ENCODE data around the gene GTF3C1. TPM values are rescaled to one million over a fixed set of nuclear protein-coding genes. Genes with fewer than 3 reads are reported as not detected.

GTF3C1 gene
- total RNA-seq, 1 donor from 2014 or later: 98.7 TPM

DNA sequence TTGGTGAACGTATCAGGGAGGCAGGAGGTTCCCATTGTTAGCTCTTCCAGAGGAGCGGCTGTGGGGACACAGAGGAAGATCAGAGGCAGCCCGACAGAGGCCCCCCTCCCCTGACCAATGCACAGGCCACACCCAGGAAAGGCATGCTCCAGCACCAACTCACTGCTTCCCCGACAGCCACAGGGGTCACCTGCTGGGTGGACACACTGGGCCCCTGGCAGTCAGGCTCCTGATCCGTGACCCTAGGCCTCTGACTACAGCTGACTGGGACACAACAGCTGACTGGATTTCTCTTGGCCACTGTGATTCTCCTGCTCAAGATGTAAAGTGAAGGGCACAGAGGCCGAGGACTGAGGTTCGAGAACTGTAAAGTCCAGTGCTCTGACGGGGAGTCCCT is 84.2 kb downstream of the GTF3C1 start:
- H3K27ac Mint-ChIP-seq (ENCODE audit: unreplicated experiment): no peak overlapping the region
- no peak for DNase-seq (ENCODE audit: low spot score)
- H3K9me3 Mint-ChIP-seq (ENCODE audit: unreplicated experiment): no peaks in the 10 kb centered on the region
- TF ChIP-seq, protein P1, sequence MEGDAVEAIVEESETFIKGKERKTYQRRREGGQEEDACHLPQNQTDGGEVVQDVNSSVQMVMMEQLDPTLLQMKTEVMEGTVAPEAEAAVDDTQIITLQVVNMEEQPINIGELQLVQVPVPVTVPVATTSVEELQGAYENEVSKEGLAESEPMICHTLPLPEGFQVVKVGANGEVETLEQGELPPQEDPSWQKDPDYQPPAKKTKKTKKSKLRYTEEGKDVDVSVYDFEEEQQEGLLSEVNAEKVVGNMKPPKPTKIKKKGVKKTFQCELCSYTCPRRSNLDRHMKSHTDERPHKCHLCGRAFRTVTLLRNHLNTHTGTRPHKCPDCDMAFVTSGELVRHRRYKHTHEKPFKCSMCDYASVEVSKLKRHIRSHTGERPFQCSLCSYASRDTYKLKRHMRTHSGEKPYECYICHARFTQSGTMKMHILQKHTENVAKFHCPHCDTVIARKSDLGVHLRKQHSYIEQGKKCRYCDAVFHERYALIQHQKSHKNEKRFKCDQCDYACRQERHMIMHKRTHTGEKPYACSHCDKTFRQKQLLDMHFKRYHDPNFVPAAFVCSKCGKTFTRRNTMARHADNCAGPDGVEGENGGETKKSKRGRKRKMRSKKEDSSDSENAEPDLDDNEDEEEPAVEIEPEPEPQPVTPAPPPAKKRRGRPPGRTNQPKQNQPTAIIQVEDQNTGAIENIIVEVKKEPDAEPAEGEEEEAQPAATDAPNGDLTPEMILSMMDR (IDR thresholded peaks at IDR 0.05; ENCODE audit: unreplicated experiment): no peak
- peaks cover 12% of the 10 kb centered on the region for H3K27me3 Mint-ChIP-seq (ENCODE audit: unreplicated experiment)
- H3K4me1 Mint-ChIP-seq (ENCODE audit: unreplicated experiment): no peaks in the 10 kb centered on the region
- H3K36me3 Mint-ChIP-seq (ENCODE audit: low read depth, unreplicated experiment): peaks cover 56% of the 10 kb centered on the region
- H3K4me3 Mint-ChIP-seq (ENCODE audit: unreplicated experiment): no peak overlapping the region

DNA sequence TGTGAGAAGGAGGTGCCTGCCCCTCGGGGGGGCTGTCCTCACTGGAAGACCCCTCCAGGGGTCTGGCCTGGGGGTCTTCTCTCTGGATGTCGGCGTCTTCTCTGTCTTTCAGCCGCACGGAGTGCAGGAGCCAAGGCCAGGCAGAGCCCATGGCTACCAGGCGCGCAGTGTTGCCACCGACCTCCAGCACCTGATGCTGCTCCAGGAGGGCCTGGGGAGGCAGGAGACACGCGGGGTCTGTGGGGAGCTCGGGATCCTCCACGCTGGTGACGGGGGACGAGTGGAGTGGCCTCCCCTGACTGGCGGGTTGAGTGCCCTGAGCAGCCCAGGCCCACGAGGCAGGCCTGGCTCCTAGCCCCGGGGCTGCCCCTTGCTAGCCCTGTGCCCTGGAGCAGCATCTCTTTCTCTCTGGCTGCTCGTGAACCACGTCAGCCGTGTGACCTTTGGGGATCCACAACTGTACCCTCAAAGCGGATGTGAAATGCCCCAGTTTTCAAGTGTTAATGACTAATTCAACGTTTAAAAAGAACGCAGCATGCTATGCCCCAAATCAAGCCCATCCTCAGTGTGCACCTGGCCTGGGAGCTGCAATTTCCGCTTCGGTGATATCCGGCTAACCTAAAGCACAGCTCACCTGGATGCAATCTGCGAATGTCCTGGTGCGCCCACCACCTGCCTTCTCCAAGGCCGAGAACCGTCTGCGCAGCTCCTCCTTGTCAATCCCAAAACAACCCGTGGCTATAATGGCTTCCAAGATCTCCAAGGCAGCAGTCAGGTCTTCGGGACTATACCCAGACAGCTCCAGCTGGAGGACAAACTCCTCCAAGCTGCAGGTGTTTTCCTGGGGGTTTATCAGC is 84.9 kb downstream of the GTF3C1 start:
- DNase-seq (ENCODE audit: low spot score): no peak
- TF ChIP-seq, protein P1 (IDR thresholded peaks at IDR 0.05; ENCODE audit: unreplicated experiment): no peak
- Mint-ChIP-seq H3K9me3 (ENCODE audit: unreplicated experiment) (no peaks in the 10 kb centered on the region), H3K4me3 (ENCODE audit: unreplicated experiment) (no peak overlapping the region), H3K27me3 (ENCODE audit: unreplicated experiment) (peaks cover 12% of the 10 kb centered on the region), H3K36me3 (ENCODE audit: low read depth, unreplicated experiment) (peaks cover 50% of the 10 kb centered on the region), H3K27ac (ENCODE audit: unreplicated experiment) (no peak overlapping the region), H3K4me1 (ENCODE audit: unreplicated experiment) (peaks cover under 1% of the 10 kb centered on the region)

DNA sequence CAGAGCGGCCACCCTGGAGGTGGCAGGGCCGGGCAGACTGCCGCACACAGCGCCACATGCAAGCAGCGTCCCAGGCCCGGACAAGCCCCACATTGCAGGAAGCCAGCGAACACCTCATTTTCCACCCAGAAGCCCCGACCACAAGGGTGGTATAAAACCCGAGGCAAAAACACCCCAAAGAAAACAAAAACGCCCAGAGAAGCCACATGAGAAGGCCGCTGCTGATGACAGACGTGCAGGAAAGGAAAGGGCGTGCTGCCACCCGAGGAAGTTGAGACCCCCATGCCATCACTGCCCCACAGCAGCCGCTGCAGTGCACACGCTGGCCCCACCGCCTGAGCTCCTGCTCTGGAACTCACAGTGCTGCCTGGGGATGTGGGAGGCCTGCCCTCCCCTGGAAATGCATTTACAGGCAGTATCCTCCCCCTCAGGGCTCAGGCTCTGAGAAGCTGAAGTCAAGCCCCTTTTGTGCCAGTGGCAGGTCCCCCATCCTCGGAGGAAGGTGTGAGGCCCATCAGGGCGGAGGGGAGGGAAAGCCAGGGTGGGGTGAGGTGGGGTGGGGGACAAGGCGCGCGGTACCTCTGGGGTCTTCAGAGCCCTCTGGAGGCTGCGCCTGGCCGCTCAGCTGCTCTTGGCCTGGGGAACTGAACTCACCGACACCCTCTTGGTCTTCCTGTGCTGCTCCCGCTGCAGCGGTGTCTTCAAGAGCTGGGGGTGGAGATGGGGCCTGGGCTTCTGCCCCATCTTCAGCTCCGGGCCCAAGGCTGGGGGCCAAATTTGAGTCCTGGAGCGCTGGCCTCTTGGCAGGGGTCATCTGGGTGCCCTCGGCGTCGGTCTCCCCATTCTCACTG is 85.7 kb downstream of the GTF3C1 start:
- H3K4me3 Mint-ChIP-seq (ENCODE audit: unreplicated experiment): peak overlapping the region; percentile 51
- H3K36me3 Mint-ChIP-seq (ENCODE audit: low read depth, unreplicated experiment): peaks cover 50% of the 10 kb centered on the region
- no peak overlapping the region for H3K27ac Mint-ChIP-seq (ENCODE audit: unreplicated experiment)
- H3K4me1 Mint-ChIP-seq (ENCODE audit: unreplicated experiment): peaks cover 3% of the 10 kb centered on the region
- H3K27me3 Mint-ChIP-seq (ENCODE audit: unreplicated experiment): peaks cover 11% of the 10 kb centered on the region
- TF ChIP-seq, protein P1 (IDR thresholded peaks at IDR 0.05; ENCODE audit: unreplicated experiment): no peak
- no peak for DNase-seq (ENCODE audit: low spot score)
- H3K9me3 Mint-ChIP-seq (ENCODE audit: unreplicated experiment): no peaks in the 10 kb centered on the region

DNA sequence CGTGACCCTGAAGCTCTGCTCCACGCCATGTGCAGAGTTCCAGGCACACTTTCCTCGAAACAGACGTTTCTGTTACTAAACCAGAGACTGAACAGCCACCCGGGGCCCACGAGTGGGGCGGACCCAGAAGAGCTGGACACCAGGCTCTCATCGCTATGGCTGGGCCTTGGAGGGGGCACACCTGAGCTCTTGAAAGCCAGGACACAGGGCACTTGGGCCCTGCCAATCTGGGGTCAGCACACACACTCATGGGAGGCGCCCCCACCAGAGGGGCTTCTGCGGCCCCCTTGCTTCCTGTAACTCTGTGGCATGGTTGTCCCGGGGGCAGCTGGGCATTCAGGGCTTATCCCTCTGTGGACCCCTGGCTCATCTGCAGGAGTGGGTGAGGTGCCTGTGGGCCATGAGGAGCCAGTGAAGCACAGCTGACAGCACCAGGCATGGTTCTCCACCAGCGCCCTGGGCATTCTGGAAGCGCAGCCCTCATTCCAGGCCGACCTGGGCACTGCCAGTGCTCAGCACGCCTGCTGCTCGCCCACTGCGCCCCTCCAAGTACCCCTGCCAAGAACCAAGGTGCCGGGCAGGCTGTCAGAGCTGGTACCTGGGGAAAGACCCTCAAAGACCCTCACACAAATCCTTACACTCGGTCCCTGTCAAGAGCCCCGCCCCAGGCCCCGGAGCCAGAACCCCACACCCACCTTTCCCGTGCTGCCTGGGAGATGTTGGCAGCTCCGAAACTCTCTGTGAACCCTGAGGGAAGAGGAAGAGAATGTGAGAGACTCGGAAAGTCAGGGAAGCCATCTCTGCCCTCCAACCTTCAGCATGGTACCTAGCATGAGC is 86.6 kb downstream of the GTF3C1 start:
- Mint-ChIP-seq H3K4me1 (ENCODE audit: unreplicated experiment) (peaks cover 3% of the 10 kb centered on the region), H3K9me3 (ENCODE audit: unreplicated experiment) (no peaks in the 10 kb centered on the region), H3K27ac (ENCODE audit: unreplicated experiment) (no peak overlapping the region), H3K36me3 (ENCODE audit: low read depth, unreplicated experiment) (peaks cover 42% of the 10 kb centered on the region), H3K4me3 (ENCODE audit: unreplicated experiment) (no peak overlapping the region), H3K27me3 (ENCODE audit: unreplicated experiment) (peaks cover 11% of the 10 kb centered on the region)
- DNase-seq (ENCODE audit: low spot score): no peak
- TF ChIP-seq, protein P1 (IDR thresholded peaks at IDR 0.05; ENCODE audit: unreplicated experiment): no peak

Measured in endothelial cell (in vitro differentiated cells).